NCI-H2227 (cell line): Measurements from ENCODE around the gene GSC2.

Experiments used
- DNase-seq: peaks from one replicate; lab custom pipeline; 2025; ENCODE audit not compliant: unreplicated experiment; lab: John Stamatoyannopoulos, UW

Gene GSC2

DNA sequence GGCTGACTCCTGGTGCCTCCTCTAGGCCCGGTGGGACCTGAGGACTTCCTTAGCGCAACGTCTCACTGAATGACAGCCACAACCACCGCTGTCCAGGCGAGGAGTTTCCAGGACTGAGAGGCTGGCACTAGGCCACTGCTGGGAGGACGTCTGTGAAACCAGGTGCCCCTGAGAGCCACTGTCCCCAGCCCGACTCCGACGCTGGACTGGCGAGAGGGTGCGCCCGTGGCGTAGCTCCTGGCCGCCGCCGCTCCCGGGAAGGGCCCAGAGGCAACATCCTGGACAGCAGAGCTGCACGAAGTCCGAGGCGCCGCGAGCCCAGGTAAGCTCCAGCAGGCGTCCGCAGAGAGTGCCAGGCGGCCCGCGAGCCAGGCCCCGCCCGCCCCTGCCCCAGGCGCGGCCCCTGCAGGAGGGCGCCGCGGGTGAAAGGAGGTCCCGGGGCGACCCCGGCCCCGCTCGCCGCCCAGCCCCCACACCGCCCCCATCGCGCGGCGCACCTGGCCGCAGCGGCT, 28.4 kb downstream of the GSC2 start:
- DNase-seq = peak; percentile 66

DNA sequence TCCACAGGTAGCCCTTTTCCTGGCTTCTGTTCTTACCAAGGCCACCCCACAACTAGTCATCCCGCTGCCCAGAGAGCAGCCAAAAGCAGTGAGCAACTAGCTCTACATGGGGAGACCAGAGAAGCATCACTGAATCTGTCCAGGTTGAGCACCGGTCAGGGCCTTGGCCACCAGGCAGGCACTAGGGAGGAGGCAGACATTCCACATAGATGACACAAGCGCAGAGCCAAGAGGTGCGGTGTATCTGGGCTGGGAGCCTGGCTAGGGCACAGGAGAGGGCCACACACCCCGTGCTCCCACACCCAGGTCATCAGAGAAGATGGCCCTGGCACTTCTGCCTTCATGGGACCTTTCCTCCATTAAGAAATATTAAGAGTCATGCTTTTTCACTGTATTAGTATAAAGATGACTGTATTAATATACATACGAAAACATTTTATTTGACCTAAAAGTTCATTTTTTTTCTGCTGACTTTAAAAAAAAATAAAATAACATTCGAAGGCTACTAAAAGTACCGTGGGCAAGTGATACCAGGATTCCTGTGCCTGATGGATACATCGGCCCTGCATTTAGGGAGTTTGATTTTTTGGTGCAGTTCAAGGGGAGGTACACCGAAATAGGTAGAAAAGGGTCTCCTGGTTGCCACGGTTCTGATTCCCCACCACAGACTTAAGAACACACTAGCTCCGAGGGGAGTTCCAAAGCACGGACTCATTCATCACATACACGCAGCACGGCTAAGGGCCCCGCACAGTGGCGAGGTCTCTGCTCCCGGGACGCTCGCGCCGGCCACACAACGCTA, 29.1 kb downstream of the GSC2 start:
- peak; percentile 10 for DNase-seq

DNA sequence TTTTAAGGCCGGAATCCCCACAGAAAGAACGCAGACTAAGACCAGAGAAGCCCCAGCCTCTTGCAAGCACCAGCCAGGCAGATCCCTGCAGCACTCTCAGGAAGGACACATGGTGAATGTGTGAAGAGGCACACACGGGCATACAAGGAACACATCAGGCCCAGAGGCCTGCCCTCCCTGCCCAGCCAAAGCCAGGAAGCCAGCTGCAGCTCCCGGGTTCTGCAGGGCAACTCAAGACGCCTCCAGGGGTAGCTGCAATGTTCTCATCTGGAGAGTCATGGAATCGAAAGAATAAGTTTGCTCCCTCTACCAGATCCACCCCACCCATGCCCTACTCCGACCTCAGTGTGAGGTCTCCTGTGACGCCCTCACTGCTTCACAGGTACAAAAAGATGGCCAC, 30.1 kb downstream of the GSC2 start:
- no peak for DNase-seq

DNA sequence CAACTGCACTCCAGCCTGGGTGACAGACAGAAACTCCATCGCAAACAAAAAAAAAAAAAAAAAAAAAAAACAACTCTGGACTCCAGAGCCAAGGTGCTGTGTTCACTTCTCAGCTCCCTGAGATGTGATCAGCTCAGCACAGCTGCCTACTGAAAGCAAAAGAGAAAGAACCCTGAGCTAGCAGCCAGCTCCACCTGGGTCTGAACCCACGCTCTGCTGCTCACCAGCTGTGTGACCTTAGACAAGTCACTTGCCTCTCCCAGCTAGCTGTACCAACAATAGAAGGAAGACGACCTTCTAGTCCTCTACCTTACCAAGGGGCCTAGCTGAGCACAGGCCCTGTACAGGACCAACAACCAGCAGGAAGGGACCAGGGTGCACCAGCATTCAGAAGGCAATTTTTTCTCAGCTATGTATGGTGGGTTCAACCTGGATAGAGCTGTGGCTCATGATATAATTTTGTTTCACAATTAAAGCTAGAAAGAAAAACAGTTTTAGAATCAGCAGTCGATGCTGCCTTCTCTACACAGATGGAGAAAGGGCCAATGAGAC, 31.7 kb downstream of the GSC2 start:
- DNase-seq = no peak

DNA sequence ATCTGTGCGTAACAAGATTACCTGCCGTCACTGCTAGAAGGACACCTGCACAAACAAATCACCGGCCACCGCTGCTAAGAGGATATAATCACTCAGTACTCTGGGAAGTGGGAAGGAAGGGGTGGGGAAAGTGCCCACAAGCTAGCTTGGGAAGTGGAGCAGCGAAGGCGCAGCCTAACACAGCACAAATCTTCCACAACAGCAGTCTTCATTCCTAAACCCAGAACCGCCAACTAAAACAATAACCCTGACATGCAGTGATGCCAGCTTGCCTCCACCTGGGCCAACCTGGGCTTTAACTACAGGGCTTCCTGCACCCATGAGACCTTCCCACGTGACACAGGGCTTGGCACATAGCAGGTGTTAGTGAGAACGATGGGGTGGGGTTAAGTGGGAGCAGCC, 33.0 kb downstream of the GSC2 start:
- no peak for DNase-seq

DNA sequence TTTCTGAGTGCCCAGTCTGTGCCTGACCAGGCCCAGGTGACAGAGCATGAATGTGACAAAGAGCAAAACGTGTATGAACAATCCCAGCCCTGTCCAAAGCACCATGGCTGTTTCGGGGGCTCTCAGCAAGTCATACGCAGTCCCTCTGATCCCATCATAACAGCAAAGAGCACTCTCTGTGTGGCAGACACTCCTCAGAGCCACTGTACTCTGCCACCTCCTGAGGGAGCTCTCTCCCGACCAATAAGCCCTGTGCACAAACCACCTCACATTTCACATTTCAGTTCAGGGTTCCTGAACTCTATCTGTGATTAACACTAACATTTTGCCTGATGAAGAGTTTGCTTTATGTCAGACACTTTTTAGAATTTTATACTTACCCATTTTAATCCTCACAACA, 34.5 kb downstream of the GSC2 start:
- no peak for DNase-seq

DNA sequence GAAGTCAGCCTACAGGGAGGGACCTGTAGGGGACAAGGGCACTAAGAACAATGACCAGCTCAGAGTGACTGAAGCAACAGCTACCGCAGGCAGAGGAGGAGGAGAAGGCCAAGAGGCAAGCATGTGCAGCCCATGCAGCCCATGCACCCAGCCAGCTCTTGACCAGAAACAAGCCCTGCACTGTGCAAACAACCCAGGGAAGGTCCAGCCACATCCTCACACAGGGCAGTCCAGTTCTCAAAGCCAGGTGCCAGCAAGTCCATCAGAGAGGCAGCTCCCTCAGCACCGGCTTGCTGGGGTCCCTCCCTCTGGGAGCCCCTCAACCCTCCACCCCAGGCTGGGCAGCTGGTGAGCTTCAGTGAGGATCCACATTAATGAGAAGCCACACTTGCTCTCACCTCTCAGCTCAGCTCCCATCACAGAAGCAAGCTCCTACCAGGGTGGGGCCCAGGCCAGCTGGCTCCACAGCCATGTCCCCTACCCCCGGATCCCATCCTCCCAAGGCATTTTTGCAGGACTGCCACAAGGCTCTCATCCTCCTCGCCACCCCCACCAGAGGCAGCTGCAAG, 35.0 kb downstream of the GSC2 start:
- DNase-seq = no peak

DNA sequence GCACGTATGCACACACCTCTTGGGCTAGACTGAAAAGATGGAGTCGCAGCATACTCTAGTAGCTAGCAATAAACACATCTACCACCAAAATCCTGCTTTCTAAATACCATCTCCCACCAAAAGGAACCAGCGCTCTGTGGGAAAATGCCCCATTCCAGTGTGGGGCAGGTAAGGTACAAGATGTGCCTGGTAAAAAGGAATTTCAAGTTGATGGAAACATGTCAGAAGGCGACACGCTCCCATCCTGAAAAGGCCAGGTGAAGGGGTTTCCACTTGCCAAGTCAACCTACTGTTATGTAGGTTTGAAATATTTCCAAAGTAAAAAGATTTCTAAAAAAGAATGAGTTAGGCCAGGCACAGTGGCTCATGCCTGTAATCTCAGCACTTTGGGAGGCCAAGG, 36.7 kb downstream of the GSC2 start:
- DNase-seq = no peak

DNA sequence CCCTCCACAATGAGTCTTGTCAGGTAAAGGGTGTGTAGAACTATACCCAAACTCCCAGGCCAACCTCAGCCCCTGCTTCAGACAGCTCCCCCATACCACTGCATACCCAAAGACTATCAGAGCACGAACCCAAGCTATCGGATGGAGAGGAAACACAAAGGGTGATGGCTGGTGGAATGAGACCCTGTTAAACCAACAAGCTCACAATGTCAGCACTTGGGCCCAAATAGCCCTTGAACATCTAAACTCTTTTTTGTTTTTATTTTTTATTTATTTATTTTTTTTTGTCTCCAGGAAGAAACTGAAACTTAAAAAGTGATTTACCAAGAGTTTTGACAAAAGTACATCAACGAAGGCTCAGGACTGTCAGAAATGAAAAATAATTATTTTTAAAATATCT, 38.5 kb downstream of the GSC2 start:
- DNase-seq = no peak

DNA sequence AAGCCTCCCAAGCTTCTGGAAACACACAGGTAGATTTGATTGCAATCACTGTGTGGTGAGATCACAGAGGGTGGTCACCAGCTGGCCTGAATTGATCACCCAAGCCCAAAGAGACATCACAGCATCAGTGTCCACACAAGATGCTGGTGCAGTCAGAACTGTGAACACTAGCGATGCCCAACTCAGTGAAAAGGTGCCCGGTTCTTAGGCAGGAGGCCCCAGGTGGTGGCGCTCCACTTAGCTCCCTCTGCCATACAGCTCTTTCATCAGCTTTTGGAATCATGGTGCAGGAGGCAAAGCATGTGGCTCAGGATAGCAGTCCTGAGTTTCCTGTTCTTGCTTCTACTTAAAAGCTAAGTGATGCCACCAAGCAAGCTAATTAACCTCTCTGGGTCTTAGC, 39.0 kb downstream of the GSC2 start:
- DNase-seq = no peak

DNA sequence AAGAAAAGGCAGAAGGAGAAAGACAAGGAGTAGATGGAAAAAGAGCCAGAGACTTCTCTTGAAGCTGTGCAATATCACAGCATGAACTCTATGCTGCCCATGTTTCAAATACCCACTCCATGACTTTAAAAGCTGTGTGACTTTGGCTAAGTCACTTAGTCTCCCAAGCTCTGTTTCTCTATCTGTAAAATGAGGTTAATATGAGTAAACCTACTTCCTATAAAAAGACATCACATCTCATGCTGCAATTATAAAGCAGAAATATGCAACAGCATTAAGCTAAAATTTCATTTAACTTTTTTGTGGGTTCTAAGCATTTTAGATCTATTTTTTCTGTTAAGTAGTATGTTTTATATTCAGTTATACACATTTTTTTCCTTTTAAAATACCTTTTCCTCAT, 39.4 kb downstream of the GSC2 start:
- no peak for DNase-seq

DNA sequence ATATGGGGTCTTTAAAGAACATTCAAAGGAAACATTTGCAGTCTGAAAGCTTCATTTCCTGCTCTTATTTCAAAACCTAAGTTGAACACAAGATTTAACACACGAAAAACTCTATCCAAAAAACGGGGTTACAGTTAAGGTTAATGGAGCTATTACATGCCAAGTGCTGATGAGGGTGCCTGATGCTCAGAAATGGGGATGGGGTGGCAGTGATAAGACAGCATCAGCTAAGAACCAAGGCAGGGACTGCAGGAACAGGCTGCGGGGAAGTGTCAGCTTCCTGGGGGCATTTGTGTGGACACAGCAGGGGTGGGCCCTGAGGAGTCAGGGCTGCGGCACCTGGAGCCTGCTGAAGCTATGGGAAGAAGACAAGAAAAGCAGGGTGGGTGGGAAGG, 40.0 kb downstream of the GSC2 start:
- DNase-seq = no peak

DNA sequence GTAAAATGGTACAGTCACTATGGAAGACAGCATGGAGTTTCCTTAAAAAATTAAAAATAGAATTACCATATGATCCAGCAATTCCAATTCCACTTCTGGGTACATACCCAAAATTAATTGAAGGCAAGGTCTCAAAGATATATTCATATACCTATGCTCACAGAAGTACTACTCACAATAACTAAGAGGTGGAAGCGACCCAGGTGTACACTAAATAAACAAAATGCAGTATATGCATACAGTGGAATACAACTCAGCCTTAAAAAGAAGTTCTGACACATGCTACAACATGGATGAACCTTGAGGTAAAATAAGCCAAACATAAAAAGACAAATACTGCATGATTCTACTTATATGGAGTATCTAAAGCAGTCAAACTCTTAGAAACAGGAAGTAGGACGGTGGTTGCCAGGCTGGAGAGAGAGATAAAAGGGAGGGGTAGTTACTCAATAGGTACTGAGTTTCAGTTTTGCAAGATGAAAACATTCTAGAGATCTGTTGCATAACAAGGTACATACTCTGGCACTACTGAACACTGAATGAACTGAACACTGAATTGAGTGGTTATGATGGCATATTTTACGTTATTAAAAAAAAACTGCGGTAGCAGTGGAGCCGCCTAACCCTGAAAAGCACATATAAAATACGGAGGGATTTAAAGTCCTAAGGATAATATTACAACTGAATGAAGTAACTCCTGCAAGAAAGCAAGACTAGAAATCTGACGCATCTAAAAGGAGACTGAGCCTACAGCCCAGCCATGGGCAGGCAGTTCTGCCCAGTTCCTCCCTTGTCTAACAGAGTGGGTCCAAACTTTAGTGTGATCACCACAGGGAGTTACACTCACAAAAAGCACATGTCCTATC, 40.7 kb downstream of the GSC2 start:
- no peak for DNase-seq

DNA sequence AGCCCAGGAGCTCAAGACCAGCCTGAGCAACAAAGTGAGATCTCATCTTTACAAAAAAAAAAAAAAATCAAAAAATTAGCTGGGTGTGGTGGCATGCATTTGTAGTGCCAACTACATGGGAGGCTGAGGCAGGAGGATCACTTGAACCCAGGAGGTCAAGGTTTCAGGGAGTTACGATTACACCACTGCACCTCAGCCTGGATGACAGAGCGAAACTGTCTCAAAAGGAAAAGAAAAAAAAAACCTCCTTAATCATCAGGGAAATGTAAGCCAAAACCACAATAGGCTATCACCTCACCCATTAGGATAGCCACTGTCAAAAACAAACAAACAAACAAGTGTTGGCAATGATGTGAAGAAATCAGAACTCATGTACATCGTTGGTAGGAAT, 41.3 kb downstream of the GSC2 start:
- no peak for DNase-seq

DNA sequence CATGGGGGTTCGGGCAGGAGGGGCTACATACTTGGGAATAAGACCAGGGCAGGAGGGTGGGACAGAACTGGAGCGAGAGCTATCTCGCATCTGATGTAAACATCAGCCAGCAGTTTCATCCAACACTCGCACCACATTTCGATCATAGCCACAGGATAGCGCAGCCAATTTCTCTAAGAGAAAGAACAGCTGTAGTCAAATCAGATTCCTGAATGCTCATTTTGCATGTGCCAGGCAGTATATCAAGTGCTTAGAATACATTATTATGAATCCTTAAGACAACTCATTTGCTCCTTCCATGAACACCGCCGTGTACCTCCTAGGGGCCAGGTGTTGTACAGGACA, 42.4 kb downstream of the GSC2 start:
- DNase-seq = no peak

DNA sequence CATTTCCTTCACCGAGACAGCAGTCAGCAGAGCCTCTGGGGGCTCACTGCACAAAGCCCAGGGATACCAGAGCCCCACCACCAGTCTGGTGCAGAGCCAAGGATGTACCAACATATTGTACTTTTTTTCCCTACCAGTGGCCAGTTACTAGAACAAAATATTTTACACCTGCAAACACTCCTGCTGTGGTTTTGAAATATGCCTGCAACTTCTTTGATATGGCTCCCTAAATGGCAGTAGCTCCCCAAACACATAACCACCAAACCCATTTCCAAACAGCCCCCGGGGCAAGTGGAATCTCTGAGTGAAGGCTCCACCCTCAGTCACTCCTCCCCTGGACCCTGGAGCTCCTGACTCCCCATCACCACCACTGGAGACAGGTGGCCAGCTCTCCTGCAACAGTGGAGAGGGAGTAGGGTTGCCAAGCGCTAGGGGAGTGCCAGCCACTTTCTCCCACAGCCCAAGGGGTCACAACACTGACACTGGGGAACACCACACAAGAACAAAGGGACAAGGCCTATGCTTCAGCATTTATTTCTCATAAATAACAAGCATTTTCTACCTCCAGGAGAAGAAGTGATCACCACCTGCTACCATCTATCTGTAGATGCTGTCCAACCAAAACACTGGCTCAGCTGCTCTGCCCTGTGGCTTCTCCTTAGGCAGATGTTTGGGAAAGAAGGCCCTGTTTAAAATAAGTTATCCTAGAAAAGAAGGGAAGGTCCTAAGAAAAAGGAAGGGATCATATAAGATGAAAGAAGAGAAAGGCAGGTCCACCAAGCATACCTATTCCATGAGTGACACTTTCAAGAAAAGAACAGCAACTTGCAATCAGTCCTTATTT, 43.0 kb downstream of the GSC2 start:
- no peak for DNase-seq

DNA sequence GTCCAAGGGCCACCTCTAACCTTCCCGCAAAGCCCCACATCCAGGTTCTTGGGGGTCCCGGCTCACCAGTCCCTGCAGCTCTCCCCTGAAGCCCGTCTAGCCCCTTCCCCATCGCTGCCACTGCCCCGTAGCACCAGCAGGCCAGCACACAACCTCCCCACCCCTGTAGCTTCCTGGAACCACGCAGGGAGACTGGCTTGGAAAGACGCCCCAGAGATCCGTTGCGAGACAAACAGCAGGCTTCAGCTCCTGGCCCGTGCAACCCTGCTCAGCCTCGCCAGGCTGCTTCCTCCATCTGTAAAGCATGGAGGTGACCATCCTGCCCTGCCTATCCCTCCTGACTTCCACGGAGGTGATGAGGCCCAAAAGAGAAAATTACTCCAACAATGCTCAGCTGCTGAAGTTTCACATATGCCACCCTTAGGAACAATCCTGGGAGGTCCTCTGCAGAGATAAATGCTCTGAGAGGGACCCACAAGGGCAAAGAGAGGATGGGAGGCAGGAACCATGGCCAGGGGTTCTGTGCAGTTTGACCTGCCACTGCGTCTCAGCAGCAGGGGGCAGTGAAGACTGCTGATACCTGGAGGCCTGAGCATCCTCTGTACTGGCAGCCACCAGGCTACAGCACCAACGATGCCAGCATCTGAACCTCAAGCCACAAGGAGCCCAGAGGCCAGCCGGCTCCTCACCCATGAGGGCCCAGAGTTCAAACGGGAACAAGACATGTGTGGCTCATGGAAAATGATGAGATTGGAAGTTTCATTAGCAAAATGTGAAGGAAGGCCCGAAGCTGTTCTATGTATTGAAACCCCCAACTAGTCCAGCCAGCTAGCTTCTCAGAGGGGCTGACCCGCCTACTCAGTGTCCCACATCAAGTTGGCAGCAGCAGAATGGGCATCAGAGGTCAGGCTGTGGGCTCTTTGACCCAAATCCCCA, 44.0 kb downstream of the GSC2 start:
- no peak for DNase-seq

DNA sequence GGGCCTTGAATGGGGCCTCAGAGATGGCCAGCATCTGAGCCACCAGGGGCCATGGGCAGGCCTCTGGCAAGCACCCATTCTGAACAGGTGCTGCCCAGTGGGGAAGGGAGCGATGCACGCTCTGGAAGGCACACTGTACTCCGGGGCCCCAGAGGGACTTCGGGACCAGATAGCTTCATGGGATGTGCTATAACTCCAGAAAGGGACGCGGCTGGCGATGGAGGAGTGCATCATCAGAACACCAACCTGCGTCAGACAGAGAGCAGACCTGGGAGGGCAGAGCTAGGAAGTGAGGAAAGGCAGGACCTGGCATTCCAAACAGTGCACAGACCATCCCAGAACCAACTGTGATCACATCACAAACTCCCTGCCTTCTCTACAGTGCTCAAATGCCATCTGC, 44.6 kb downstream of the GSC2 start:
- DNase-seq = no peak

DNA sequence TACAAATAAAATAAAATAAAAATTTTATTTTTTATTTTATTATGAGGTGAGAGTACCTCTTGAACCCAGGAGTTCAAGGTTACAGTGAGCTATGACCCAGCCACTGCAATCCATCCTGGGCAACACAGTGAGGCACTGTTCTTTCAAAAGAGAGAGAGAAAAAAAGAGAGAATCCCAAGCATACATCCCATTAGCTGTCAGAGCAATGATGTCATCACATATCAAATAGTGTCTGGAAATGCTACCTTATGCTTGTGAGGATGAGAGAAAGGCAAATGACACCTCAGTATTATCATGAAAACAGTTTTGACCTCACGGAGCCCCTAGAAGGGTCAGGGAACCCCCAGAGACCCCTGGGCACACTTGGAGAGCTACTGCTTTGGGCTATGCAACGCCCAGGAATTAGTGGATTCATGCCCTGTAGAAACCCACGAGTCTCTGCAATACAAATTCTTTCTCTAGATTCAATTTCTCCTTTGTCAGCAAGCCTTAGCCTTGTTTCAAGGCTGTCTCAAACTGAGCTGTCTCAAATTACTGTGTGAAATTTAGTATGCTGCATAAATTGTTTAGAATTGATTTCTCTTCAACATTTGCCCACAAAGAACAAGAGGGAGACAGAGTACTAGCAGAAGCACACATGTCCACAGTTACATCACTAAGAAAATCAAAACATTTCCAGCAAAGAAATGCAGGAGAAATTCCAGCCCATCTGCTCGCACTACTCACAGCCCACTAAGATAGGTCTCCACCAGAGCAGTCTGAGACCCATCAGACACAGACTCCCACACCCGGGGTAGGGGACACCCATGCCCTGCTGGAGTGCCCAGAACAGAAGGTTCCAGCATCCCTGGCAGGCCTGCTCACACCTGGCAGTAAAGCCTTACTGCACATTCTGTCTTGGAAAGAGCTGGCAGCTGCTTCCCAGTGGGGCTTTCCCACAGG, 45.9 kb downstream of the GSC2 start:
- DNase-seq = no peak
